Lower leg skin (tissue), 4 donors: ENCODE data around the gene MTA1. TPM values are rescaled to one million over a fixed set of nuclear protein-coding genes. Genes with fewer than 3 reads are reported as not detected.

Source experiments
- DNase-seq, 2 donors: peaks; one replicate each; pipeline ENCODE4 v3.0.0-alpha.2; 2019; ENCODE audit warnings: low spot score in 2 of 2
- H3K4me3 ChIP-seq: fragments of 200-600 bp; sonication (generic); 2 replicates; pipeline ENCODE4 v1.5.1; 2017; ENCODE audit warnings: mild to moderate bottlenecking, low read depth; ENCODE audit not compliant: poor library complexity, severe bottlenecking
- POLR2A ChIP-seq, 2 donors: fragments of 450-650 bp; IDR thresholded peaks; one replicate each; pipeline ENCODE4 v1.6.1; 2016 to 2017; ENCODE audit warnings: antibody characterized with exemption in 2 of 2, mild to moderate bottlenecking in 1 of 2, moderate library complexity in 1 of 2
- WGBS, 2 donors: methylation state at CpG; one replicate each; pipeline ENCODE4 v1.1.5; 2018; 5-methylcytosine and 5-hydroxymethylcytosine counted together
- intact Hi-C: fragments of 100-400 bp; cut with DNase I; formaldehyde crosslinking; loops from one replicate; pipeline ENCODE4 v1.15.0; 2023; ENCODE audit warnings: low total_unique reads
- total RNA-seq, 4 donors: library from RNA; depleted of rRNA; stranded (reverse); fragments of >200 nt; gene quantifications; one replicate each; pipeline ENCODE4 v1.1.0, GENCODE V29; 2016
- TF ChIP-seq, protein P1 (sequence below), 3 donors: fragments of 450-650 bp; IDR thresholded peaks; one replicate each; pipeline ENCODE4 v1.5.1; 2016; ENCODE audit warnings: antibody characterized with exemption in 3 of 3, mild to moderate bottlenecking in 3 of 3, moderate library complexity in 2 of 3

The MTA1 gene
- total RNA-seq, 4 donors from 2014 or later = 39.3 to 56.7 (median 46.4) TPM

DNA sequence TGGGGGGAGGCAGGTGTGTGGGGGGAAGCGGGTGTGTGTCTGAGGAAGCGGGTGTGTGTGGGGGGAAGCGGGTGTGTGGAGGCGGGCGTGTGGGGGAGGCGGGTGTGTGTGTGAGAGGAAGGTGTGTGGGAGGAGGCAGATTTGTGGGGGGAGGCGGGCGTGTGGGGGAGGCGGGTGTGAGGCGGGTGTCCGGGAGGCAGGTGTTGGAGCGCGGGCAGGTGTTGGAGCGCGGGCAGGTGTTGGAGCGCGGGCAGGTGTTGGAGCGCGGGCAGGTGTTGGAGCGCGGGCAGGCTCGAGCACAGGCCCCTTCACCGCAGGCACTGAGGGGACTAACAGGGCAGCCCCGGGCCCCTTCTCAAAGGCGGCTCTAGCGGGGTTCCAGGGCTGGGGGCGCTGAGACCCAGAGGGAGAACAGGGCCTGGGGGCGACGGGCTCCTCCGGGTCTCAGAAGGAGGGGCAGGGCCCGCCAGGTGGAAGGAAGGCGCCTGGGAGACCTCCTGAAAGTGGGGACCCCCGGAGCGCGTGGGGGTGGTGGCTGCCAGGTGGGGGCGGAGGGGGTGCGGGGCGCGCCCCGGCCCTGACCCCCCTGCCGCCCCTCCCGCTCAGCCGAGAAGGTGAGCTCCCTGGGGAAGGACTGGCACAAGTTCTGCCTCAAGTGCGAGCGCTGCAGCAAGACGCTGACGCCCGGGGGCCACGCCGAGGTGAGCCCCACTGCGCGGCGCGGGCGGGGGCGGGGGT lies 58.2 kb downstream of the MTA1 start:
- intact Hi-C loops = no loop called here
- DNase-seq = no peak
- H3K4me3 ChIP-seq = no peak overlapping the region
- whole genome bisulfite sequencing, 2 donors = 61 to 69% methylated on average over 30 to 40 of the region's 56 CpGs
- no peak for TF ChIP-seq POLR2A (IDR thresholded peaks at IDR 0.05)
- TF ChIP-seq, protein P1, sequence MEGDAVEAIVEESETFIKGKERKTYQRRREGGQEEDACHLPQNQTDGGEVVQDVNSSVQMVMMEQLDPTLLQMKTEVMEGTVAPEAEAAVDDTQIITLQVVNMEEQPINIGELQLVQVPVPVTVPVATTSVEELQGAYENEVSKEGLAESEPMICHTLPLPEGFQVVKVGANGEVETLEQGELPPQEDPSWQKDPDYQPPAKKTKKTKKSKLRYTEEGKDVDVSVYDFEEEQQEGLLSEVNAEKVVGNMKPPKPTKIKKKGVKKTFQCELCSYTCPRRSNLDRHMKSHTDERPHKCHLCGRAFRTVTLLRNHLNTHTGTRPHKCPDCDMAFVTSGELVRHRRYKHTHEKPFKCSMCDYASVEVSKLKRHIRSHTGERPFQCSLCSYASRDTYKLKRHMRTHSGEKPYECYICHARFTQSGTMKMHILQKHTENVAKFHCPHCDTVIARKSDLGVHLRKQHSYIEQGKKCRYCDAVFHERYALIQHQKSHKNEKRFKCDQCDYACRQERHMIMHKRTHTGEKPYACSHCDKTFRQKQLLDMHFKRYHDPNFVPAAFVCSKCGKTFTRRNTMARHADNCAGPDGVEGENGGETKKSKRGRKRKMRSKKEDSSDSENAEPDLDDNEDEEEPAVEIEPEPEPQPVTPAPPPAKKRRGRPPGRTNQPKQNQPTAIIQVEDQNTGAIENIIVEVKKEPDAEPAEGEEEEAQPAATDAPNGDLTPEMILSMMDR (IDR thresholded peaks at IDR 0.05) = no peak

DNA sequence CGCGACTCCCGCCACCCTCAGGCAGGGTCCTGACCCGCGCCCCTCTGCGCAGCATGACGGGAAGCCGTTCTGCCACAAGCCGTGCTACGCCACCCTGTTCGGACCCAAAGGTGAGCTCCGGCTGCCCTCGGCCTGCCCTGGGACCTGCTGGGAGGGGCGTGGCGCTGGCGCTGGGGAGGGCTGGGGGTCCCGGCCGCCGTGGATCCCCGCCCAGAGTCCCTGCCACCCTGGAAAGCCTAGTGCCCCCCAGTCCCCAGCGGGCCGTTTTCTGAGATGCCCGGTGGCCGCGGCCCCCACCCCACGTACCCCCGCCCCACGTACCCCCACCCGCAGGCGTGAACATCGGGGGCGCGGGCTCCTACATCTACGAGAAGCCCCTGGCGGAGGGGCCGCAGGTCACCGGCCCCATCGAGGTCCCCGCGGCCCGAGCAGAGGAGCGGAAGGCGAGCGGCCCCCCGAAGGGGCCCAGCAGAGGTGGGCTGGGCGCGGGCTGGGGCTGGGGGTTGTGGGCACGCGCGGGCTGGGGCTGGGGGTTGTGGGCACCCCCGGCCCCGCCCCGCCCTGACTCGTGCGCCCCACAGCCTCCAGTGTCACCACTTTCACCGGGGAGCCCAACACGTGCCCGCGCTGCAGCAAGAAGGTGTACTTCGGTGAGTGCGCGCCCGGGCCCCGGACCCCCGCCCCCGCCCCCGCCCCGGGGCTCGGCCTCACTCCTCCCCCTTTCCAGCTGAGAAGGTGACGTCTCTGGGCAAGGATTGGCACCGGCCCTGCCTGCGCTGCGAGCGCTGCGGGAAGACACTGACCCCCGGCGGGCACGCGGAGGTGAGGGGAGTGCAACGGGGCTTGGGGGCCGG lies 59.0 kb downstream of the MTA1 start:
- no peak overlapping the region for H3K4me3 ChIP-seq
- TF ChIP-seq, protein P1 (IDR thresholded peaks at IDR 0.05) = no peak
- 64 to 69% methylated on average over 42 to 46 of the region's 81 CpGs for WGBS, 2 donors
- no peak for DNase-seq
- intact Hi-C loops = no loop called here

DNA sequence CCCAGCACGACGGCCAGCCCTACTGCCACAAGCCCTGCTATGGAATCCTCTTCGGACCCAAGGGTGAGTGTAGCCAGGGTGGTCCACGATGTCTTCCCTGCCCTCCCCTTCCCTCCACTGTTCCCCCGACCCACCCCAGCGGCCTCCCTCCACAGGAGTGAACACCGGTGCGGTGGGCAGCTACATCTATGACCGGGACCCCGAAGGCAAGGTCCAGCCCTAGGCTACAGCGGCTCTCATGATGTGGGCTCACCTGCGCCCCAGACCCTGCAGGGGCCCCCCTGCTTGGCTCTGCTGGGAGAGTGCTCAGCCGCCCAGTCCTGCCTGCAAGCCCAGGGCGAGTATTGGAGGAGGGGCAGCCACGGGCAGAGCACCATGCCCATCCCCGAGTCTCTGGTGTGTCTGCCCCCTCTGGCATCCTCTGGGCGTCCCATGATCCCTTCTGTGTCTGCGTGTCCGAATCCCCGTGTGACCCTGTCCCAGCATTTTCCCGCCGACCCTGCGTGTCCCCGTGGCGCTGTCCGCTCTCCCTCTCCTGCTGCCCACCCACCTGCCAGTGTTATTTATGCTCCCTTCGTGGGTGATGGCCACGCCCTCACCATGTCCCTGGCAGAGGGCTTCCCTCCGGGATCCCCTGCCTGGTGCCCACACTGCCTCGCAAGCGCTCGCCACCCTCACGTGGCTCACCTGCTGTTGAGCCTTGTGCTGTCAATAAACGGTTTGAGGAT lies 60.0 kb downstream of the MTA1 start:
- H3K4me3 ChIP-seq = no peak overlapping the region
- WGBS, 2 donors = 66 to 68% methylated on average over 28 to 32 of the region's 34 CpGs
- no peak for DNase-seq
- TF ChIP-seq POLR2A (IDR thresholded peaks at IDR 0.05) = no peak
- TF ChIP-seq, protein P1 (IDR thresholded peaks at IDR 0.05) = no peak
- intact Hi-C loops = no loop called here

DNA sequence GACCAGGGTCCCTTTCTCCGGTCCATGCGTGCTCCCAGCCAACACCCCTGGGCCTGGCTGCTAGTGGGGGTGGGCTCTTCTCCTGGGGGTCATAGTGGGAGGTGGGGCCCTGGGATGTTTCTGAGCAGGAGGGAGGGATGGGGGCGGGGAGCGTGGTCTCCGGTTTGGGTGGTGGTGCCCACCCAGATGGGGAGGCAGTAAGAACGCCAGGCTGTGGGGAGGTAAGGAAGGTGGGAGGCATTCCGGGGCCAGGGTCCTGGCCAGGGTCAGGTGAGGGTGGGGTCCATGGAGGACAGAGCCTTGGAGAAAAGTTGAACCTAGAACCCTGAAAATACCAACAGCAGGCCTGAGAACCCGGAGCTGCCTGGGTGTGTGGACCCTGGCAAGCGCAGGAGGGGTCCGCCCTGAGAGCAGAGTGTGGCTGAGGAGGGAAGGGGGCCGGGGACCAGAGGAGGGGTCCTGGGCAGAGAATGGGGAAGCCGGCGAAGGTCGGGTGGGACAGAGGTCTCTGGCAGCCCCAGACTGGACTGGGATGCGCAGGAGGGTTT lies 60.6 kb downstream of the MTA1 start:
- TF ChIP-seq POLR2A (IDR thresholded peaks at IDR 0.05) = no peak
- TF ChIP-seq, protein P1 (IDR thresholded peaks at IDR 0.05) = no peak
- intact Hi-C loops = no loop called here
- DNase-seq = no peak
- no peak overlapping the region for H3K4me3 ChIP-seq
- WGBS, 2 donors = 62 to 66% methylated on average over 15 of the region's 15 CpGs
